ENCODE results near the gene FAM174C. TPM values are rescaled to one million over a fixed set of nuclear protein-coding genes. Genes with fewer than 3 reads are reported as not detected.

FAM174C gene
- total and polyA plus RNA-seq, 10 of the 15 experiments (the other 5 are each of a cell fraction or from before 2014, with no cell fraction given) = 0.89 to 94.6 (median 43.6) TPM

DNA sequence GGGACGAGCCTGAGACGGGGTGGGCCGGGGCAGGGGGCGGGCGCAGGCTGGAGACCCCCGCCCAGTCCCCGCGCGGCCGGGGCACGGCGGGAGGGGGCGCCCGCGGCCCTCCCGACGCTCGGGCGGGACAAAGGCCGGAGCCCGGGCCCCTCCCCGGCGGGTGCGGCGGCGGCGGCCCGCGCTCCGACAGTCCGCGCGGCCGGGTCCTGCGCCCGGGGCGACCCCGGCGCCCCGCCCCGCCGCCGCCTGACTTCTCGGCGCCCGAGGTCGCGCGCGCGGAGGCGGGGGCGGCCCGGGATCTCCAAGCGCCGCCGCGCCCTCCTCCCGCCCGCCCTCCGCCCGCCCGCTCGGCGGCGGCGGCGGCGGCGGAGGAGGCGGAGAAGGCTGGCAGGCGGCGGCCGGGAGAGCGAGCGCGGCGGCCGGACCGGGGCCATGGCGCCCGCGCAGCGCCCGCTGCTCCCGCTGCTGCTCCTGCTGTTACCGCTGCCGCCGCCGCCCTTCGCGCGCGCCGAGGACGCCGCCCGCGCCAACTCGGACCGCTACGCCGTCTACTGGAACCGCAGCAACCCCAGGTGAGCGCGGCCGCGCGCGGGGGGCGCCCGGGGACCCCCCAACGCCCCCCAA, 10.5 kb downstream of the FAM174C start, which contains the start of gene EFNA2 (continued):
- TF ChIP-seq, protein P1, sequence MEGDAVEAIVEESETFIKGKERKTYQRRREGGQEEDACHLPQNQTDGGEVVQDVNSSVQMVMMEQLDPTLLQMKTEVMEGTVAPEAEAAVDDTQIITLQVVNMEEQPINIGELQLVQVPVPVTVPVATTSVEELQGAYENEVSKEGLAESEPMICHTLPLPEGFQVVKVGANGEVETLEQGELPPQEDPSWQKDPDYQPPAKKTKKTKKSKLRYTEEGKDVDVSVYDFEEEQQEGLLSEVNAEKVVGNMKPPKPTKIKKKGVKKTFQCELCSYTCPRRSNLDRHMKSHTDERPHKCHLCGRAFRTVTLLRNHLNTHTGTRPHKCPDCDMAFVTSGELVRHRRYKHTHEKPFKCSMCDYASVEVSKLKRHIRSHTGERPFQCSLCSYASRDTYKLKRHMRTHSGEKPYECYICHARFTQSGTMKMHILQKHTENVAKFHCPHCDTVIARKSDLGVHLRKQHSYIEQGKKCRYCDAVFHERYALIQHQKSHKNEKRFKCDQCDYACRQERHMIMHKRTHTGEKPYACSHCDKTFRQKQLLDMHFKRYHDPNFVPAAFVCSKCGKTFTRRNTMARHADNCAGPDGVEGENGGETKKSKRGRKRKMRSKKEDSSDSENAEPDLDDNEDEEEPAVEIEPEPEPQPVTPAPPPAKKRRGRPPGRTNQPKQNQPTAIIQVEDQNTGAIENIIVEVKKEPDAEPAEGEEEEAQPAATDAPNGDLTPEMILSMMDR (IDR thresholded peaks at IDR 0.05 in 2 of 3, conservative IDR thresholded peaks at IDR 0.05 in 1 of 3; ENCODE audit: control insufficient read depth in 2 of 3, extremely low read depth in 1 of 3, insufficient read depth in 1 of 3, low read depth in 3 of 3, low read length in 3 of 3) = no peak
- no peak for TF ChIP-seq SIX5 (IDR thresholded peaks at IDR 0.05; ENCODE audit: low read depth, low read length, severe bottlenecking)
- TF ChIP-seq, protein P2, sequence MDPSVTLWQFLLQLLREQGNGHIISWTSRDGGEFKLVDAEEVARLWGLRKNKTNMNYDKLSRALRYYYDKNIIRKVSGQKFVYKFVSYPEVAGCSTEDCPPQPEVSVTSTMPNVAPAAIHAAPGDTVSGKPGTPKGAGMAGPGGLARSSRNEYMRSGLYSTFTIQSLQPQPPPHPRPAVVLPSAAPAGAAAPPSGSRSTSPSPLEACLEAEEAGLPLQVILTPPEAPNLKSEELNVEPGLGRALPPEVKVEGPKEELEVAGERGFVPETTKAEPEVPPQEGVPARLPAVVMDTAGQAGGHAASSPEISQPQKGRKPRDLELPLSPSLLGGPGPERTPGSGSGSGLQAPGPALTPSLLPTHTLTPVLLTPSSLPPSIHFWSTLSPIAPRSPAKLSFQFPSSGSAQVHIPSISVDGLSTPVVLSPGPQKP (IDR thresholded peaks at IDR 0.05; ENCODE audit: low read depth, low read length) = no peak
- TF ChIP-seq RBBP5 (conservative IDR thresholded peaks at IDR 0.05) = no peak
- no peak for TF ChIP-seq MXI1 (IDR thresholded peaks at IDR 0.05; ENCODE audit: low read depth, low read length)
- no peak for TF ChIP-seq ZSCAN29 (IDR thresholded peaks at IDR 0.05)

DNA sequence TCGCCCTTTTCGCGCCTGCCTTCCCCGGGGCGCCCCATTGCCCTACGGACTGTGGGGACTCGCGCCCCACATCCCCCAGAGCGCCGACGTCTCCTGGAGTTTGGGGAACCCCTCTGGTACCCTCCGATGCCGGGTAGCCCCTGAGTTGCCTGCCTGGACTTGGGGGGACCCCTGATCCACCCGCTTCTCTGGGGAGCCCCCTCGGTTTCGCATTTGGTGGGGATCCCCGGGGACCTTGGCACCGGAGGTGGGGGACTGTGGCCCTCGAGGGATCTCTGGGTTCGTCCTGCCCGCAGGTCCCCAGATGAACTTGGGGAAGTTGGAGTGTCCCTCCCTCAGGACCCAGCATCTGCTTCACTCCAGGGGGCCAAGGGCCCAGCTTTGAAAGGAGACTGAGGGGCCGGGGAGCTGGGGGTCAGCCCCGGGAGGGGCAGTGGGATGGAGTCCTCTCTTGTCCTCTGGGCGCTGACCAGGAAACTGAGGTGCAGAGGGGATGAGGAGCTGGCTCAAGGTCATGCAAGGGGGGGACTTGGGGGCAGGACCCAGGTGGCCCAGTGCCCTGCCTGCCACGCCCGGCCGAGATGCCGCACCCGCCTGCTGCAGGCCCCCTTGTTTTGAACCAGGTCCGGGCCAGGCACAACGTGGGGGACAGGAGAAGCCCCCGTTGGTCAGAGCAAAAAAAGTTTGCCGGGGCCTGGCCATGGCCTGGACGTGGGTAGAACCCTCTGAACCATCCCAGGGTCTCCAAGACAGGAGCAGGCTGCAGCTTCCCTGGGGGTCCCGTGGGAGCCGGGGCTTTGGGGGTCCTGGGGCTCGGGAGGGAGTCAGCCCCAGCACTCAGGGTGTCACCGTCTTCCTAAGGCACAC, 11.4 kb downstream of the FAM174C start:
- no peak overlapping the region for H3K4me3 ChIP-seq
- H3K9ac ChIP-seq (ENCODE audit: control insufficient read depth, insufficient read depth, low read length) = no peak overlapping the region
- peaks cover 7% of the 10 kb centered on the region for H3K4me1 ChIP-seq (ENCODE audit: control insufficient read depth, insufficient read depth, low read length)
- no peaks in the 10 kb centered on the region for H3K79me2 ChIP-seq (ENCODE audit: control insufficient read depth, insufficient read depth, low read length)
- ChIA-PET SMC1A (ENCODE audit: uncharacterized antibody, unreplicated experiment) (interaction anchor here (0.9 kb wide), 1 partner anchor 52 kb away, joined by 3 read pairs; no protein-coding TSS in a partner anchor), POLR2A (no interaction called here), RAD21 (ENCODE audit: unreplicated experiment) (no interaction called here), CTCF (no interaction called here)
- no peak overlapping the region for H3K4me2 ChIP-seq (ENCODE audit: control insufficient read depth, insufficient read depth)
- in situ Hi-C loops (cut with MboI) (no loop called here), intact Hi-C loops (cut with micrococcal nuclease; ENCODE audit: unreplicated experiment) (no loop called here)
- 19% methylated on average over 36 of the region's 38 CpGs for WGBS (ENCODE audit: insufficient coverage, insufficient replicate concordance, low lambda C conversion rate, missing lambda C conversion rate)
- H3K36me3 ChIP-seq (ENCODE audit: control insufficient read depth in 2 of 2, insufficient read depth in 2 of 2, low read length in 1 of 2) = no peaks in the 10 kb centered on the region
- H2AFZ ChIP-seq (ENCODE audit: control insufficient read depth, low read depth, low read length) = no peak overlapping the region
- ATAC-seq = no peak
- peaks cover 7 to 8% of the 10 kb centered on the region in 2 experiments; a peak in 3 of 4 replicates for H3K27me3 ChIP-seq (replicated peaks in 1 of 2; ENCODE audit: control insufficient read depth in 2 of 2, insufficient read depth in 2 of 2, low read length in 1 of 2)
- BruUV-seq (replicated peaks) = no TSS peak
- no peak overlapping the region for H3K27ac ChIP-seq (ENCODE audit: control insufficient read depth, insufficient read depth)
- DNase-seq (ENCODE audit: low read depth, low spot score) = no peak
- H3K9me3 ChIP-seq (replicated peaks; ENCODE audit: control insufficient read depth, insufficient read depth, low read length) = no peaks in the 10 kb centered on the region
- no peaks in the 10 kb centered on the region for H4K20me1 ChIP-seq (ENCODE audit: control insufficient read depth, insufficient read depth)
- FAIRE-seq = no peak
- TF ChIP-seq, protein P3, sequence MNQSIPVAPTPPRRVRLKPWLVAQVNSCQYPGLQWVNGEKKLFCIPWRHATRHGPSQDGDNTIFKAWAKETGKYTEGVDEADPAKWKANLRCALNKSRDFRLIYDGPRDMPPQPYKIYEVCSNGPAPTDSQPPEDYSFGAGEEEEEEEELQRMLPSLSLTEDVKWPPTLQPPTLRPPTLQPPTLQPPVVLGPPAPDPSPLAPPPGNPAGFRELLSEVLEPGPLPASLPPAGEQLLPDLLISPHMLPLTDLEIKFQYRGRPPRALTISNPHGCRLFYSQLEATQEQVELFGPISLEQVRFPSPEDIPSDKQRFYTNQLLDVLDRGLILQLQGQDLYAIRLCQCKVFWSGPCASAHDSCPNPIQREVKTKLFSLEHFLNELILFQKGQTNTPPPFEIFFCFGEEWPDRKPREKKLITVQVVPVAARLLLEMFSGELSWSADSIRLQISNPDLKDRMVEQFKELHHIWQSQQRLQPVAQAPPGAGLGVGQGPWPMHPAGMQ (IDR thresholded peaks at IDR 0.05; ENCODE audit: borderline replicate concordance) = no peak
- TF ChIP-seq KLF5 (IDR thresholded peaks at IDR 0.05; ENCODE audit: partially characterized antibody) (no peak), SREBF2 (IDR thresholded peaks at IDR 0.05; ENCODE audit: low read length) (no peak), STAT1 (conservative IDR thresholded peaks at IDR 0.05) (no peak), MTA2 (IDR thresholded peaks at IDR 0.05; ENCODE audit: low read depth) (no peak), HDAC2 (IDR thresholded peaks at IDR 0.05) (no peak), NFYA (IDR thresholded peaks at IDR 0.05; ENCODE audit: borderline replicate concordance, low read depth, low read length) (no peak)
- TF ChIP-seq, protein P4, sequence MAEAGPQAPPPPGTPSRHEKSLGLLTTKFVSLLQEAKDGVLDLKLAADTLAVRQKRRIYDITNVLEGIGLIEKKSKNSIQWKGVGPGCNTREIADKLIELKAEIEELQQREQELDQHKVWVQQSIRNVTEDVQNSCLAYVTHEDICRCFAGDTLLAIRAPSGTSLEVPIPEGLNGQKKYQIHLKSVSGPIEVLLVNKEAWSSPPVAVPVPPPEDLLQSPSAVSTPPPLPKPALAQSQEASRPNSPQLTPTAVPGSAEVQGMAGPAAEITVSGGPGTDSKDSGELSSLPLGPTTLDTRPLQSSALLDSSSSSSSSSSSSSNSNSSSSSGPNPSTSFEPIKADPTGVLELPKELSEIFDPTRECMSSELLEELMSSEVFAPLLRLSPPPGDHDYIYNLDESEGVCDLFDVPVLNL (IDR thresholded peaks at IDR 0.05; ENCODE audit: low read depth, low read length) = no peak

Measured in GM12878 (cell line).